Stimulated activated naive CD8-positive, alpha-beta T cell treated with anti-CD3 and anti-CD28 coated beads, Interleukin-15, amount 100 ng/mL, for 72 hours (primary cell): ENCODE data around the gene HSD17B10.
"Not testable (repeated sequence)": the region's sequence is repeated elsewhere in the genome, so short reads cannot be mapped to it uniquely, and the experiment has no call there.

Experiments
- ATAC-seq: fragments of 150-1000 bp; cut with Tn5 transposase; 2 replicates; pipeline ENCODE4 v1.10.0; 2021; ENCODE audit warnings: mild to moderate bottlenecking, moderate library complexity
- DNase-seq, 2 donors: peaks; one replicate each; pipeline ENCODE4 v3.0.0; 2021 to 2022
- H3K27ac Mint-ChIP-seq, 2 donors: one replicate each; pipeline ENCODE4 v1.8.0; 2022; ENCODE audit warnings: mild to moderate bottlenecking in 2 of 2, mixed read lengths in 2 of 2, moderate library complexity in 2 of 2
- H3K27me3 Mint-ChIP-seq: one replicate; pipeline ENCODE4 v1.8.0; 2022; ENCODE audit warnings: mixed read lengths
- H3K4me1 Mint-ChIP-seq: one replicate; pipeline ENCODE4 v1.8.0; 2022; ENCODE audit warnings: mild to moderate bottlenecking, mixed read lengths
- H3K4me3 Mint-ChIP-seq, 2 donors: one replicate each; pipeline ENCODE4 v1.8.0; 2022; ENCODE audit warnings: mild to moderate bottlenecking in 2 of 2, mixed read lengths in 2 of 2, moderate library complexity in 1 of 2
- H3K9me3 Mint-ChIP-seq, 2 donors: one replicate each; pipeline ENCODE4 v1.8.0; 2022; ENCODE audit warnings: mixed read lengths in 2 of 2

Gene HSD17B10

DNA sequence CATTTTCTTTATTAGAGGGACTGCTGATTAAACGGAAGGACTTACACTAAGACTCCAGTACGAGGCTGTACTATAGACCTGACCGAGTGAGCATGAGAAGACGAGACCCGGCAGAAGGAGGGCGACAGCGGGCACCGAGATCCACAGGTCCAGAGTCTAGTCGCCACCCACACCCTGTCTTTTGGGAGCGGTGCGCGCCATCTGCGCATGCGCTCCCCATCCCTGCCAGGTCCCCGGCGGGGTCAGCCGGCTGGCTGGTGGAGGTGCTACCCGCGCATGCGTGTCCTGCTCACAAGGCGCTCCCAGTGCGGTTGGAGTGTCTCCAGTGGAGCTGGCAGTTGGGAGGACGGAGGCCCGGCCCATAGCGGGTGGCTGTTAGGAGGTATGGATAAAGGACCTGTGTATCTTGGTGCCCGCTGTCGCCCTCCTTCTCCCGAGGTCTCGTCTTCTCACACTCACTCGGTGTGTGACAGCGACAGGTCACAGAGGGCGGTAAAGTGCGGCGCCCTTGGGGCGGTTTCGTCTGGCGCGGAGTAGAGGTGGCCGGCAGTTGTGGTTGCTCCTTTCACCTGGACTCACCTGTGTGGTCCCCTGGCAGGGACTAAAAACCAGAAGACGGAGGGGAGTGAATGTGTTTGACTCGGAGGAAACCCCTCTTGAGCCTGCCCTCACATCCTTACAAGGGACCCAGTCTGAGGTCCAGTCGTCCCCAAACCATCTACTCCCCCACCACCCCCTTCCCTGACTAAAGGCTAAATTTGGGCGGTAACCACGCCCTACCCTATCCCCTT is 7.6 kb upstream of the HSD17B10 start:
- Mint-ChIP-seq H3K4me1 (peaks cover 38% of the 10 kb centered on the region), H3K9me3 (no peaks in the 10 kb centered on the region), H3K27me3 (peaks cover 8% of the 10 kb centered on the region), H3K4me3 (peak overlapping the region; percentile 83 to 95), H3K27ac (peak overlapping the region in 1 of 2 donors; percentile 83)
- ATAC-seq (peak; percentile 86), DNase-seq (peak; percentile 71 to 80)

DNA sequence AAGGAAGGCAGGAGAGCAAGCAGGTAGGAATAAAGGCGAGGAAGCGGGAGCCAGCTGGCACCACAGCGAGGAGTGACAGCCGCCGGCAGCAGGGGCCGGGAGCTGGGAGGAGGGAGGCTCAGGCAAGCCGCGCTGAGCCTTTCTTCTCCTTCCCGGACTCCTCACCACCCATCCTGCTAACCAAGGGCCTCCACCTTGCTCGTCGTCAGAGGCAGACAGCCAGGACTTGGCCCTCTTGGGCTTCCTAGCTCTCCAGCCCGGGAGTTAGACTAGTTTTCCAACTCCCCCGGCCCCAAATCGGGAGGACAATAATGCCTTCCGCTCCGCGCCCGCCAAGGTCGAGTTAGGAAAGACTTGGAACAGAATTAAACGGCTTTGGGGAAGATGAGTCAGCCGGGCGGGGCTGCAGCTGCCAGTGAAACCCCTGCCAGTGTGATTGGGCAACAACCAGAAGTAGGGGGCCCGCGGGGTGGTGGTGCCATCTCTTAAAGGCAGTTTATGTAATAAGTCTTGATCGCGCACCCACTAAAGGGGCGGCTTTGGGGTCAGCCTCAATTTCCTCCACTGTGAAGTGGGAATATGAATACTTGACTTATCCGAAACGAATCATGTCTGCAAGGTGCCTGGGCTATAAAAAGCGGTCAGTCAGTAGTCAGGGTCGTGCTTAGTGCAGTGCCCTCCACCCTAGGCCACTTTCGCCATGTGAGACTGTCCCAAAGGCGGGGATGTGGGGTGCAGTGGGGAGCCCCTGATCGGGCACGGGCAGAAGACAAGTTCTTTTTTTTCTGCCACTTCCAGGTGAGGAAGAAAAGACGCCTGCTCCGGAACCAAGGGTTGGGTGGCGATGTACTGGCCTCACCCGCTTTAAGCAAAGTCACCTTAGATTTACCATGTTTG is 6.7 kb upstream of the HSD17B10 start:
- peak overlapping the region in 1 of 2 donors; percentile 80 for H3K27ac Mint-ChIP-seq
- peak; percentile 8 to 30 for DNase-seq
- H3K9me3 Mint-ChIP-seq = no peaks in the 10 kb centered on the region
- ATAC-seq = peak; percentile 40
- peak overlapping the region; percentile 83 to 95 for H3K4me3 Mint-ChIP-seq
- peaks cover 8% of the 10 kb centered on the region for H3K27me3 Mint-ChIP-seq
- peaks cover 44% of the 10 kb centered on the region for H3K4me1 Mint-ChIP-seq

- H3K27me3 Mint-ChIP-seq = peaks cover 8% of the 10 kb centered on the region
- no peak overlapping the region for H3K27ac Mint-ChIP-seq
- no peaks in the 10 kb centered on the region for H3K9me3 Mint-ChIP-seq
- H3K4me3 Mint-ChIP-seq = peak overlapping the region; percentile 83 to 95
- DNase-seq = no peak
- peaks cover 48% of the 10 kb centered on the region for H3K4me1 Mint-ChIP-seq
- ATAC-seq = no peak
Observed at GRCh38 chrX:53440101-53440500, 5.9 kb upstream of the HSD17B10 start.

- Mint-ChIP-seq H3K27me3 (peaks cover 8% of the 10 kb centered on the region), H3K4me1 (peaks cover 61% of the 10 kb centered on the region), H3K9me3 (no peaks in the 10 kb centered on the region), H3K27ac (peak overlapping the region in 1 of 2 donors; percentile 87), H3K4me3 (peak overlapping the region; percentile 12 to 40)
- ATAC-seq (no peak), DNase-seq (no peak)
Observed at GRCh38 chrX:53438832-53439230, 4.7 kb upstream of the HSD17B10 start.

DNA sequence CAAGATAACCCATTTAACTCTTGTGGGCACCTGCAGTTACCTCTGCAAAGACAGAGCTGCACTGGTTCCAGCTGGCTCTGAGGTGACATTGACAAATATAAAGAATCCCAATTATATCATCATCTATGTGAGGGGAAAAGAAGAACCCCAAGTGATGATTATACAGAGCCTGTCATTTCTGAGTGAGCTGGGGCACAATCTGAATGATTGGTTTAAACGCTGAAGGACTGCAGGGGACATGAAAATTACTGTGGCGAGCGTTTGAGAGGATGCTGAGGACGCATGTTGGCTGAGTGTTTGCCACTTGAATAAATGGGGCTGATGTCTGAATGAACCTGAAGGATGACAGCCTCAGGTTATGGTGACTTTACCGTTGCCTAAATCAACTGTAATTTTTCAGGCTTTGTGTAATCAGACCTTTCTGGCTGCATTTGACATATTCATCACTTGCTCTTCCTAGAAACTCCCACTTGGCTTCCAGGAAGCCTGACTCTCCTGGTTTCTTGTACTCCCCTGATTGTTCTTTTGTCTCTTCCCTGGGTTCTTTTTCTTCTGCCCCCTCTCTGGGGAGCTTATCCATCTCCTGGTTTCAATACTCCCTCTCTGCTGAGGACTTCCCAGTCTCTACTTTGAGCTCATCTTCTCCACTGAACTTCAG is 4.1 kb upstream of the HSD17B10 start:
- H3K27ac Mint-ChIP-seq = peak overlapping the region in 1 of 2 donors; percentile 87
- peaks cover 61% of the 10 kb centered on the region for H3K4me1 Mint-ChIP-seq
- H3K4me3 Mint-ChIP-seq = peak overlapping the region; percentile 12 to 40

GRCh38 chrX:53437206-53437605 is 3.0 kb upstream of the HSD17B10 start:
- Mint-ChIP-seq H3K4me1 (peaks cover 59% of the 10 kb centered on the region), H3K27ac (peak overlapping the region; percentile 52 to 63)
- ATAC-seq = no peak

More for the DNA sequence above, 4.1 kb upstream of the HSD17B10 start:
- DNase-seq (no peak), ATAC-seq (no peak)
- Mint-ChIP-seq H3K27me3 (peaks cover 8% of the 10 kb centered on the region), H3K9me3 (no peaks in the 10 kb centered on the region)

DNA sequence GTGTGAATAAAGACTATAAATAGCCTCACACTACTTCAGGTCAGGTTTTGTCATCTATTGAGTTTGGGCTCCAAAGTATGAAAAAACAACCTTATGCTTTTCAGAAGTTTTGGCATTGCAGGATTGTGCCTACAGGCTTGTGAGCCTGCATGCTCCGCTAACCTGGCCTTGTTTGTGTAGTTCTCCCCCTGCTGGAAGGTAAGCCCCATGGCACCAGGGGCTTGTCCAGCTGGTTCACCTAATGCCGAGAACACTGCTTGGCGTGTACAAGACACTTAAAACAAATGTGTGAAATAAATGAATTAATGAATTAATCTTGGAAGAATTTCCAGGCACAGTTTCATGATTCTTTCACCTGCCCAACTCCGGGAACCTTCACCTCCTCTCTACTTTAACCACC is 1.8 kb upstream of the HSD17B10 start:
- peaks cover 8% of the 10 kb centered on the region for H3K27me3 Mint-ChIP-seq
- ATAC-seq = peak; percentile 79
- DNase-seq = peak; percentile 54 to 62
- H3K9me3 Mint-ChIP-seq = no peaks in the 10 kb centered on the region
- H3K4me1 Mint-ChIP-seq = peaks cover 53% of the 10 kb centered on the region
- peak overlapping the region in 1 of 2 donors; percentile 26 for H3K4me3 Mint-ChIP-seq
- no peak overlapping the region for H3K27ac Mint-ChIP-seq

More at GRCh38 chrX:53437206-53437605, 3.0 kb upstream of the HSD17B10 start:
- no peak for DNase-seq
- peaks cover 8% of the 10 kb centered on the region for H3K27me3 Mint-ChIP-seq
- H3K4me3 Mint-ChIP-seq = peak overlapping the region in 1 of 2 donors; percentile 35
- no peaks in the 10 kb centered on the region for H3K9me3 Mint-ChIP-seq

GRCh38 chrX:53430231-53430630 is 3.9 kb downstream of the HSD17B10 start:
- DNase-seq (no peak), ATAC-seq (no peak)
- Mint-ChIP-seq H3K9me3 (no peaks in the 10 kb centered on the region), H3K4me3 (no peak overlapping the region), H3K27me3 (no peaks in the 10 kb centered on the region), H3K4me1 (peaks cover 14% of the 10 kb centered on the region), H3K27ac (peak overlapping the region in 1 of 2 donors; percentile 87)

- no peaks in the 10 kb centered on the region for H3K9me3 Mint-ChIP-seq
- ATAC-seq (no peak), DNase-seq (no peak)
- peak overlapping the region in 1 of 2 donors; percentile 87 for H3K27ac Mint-ChIP-seq
- no peak overlapping the region for H3K4me3 Mint-ChIP-seq
- no peaks in the 10 kb centered on the region for H3K27me3 Mint-ChIP-seq
- H3K4me1 Mint-ChIP-seq = peaks cover 9% of the 10 kb centered on the region
Observed at GRCh38 chrX:53429755-53430154, 4.4 kb downstream of the HSD17B10 start.

DNA sequence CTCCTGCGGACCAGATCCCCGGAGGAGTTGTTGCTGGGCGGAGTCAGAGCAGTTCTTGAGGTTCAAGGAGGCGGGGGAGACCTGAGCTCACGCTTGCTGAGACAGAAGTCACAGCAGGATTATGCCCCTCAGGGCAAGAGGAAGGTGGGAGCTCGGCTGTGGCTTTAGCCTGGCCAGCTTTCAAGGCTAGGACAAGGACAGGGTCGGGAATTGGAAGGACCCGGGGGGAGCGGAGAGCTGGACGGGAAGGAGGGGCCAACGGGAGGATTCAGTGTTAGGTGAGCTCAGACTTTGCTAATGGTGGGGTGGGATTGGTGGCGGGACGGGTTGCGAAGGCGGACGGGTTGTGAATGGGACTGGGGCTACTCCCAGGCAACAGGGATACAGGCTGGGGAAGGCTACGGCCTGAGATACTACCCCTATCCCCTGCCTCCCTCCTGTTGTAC is 11.3 kb downstream of the HSD17B10 start, which contains the start of gene RIBC1:
Gene RIBC1, plus strand, starts transcription at position 13 of the 446 bp plus-strand sequence. CDS start 3,404 bp downstream, outside the sequence.
- no peaks in the 10 kb centered on the region for H3K9me3 Mint-ChIP-seq
- peaks cover 27% of the 10 kb centered on the region for H3K4me1 Mint-ChIP-seq
- peak within 1 kb of the TSS; percentile 84 to 88 for H3K4me3 Mint-ChIP-seq
- ATAC-seq = no peak
- DNase-seq = no peak
- H3K27ac Mint-ChIP-seq = peak within 1 kb of the TSS; percentile 97 to 99
- no peaks in the 10 kb centered on the region for H3K27me3 Mint-ChIP-seq

GRCh38 chrX:53422086-53422860 is 11.9 kb downstream of the HSD17B10 start, which contains the start of gene SMC1A:
Gene SMC1A (minus strand): TSS chrX:53422654. CDS start chrX:53422600, 54 bp downstream.
- Mint-ChIP-seq H3K4me1 (peaks cover 32% of the 10 kb centered on the region), H3K4me3 (peak within 1 kb of the TSS; percentile 84 to 88), H3K27me3 (no peaks in the 10 kb centered on the region), H3K9me3 (no peaks in the 10 kb centered on the region), H3K27ac (peak within 1 kb of the TSS; percentile 97 to 99)
- peak; percentile 93 for ATAC-seq
- peak; percentile 91 to 96 for DNase-seq

- H3K4me3 Mint-ChIP-seq = peak overlapping the region; percentile 84 to 88
- no peaks in the 10 kb centered on the region for H3K9me3 Mint-ChIP-seq
- peak; percentile 36 for ATAC-seq
- DNase-seq = no peak
- H3K4me1 Mint-ChIP-seq = peaks cover 33% of the 10 kb centered on the region
- H3K27me3 Mint-ChIP-seq = no peaks in the 10 kb centered on the region
- peak overlapping the region; percentile 97 to 99 for H3K27ac Mint-ChIP-seq
Observed at GRCh38 chrX:53421772-53422085, 12.4 kb downstream of the HSD17B10 start.

DNA sequence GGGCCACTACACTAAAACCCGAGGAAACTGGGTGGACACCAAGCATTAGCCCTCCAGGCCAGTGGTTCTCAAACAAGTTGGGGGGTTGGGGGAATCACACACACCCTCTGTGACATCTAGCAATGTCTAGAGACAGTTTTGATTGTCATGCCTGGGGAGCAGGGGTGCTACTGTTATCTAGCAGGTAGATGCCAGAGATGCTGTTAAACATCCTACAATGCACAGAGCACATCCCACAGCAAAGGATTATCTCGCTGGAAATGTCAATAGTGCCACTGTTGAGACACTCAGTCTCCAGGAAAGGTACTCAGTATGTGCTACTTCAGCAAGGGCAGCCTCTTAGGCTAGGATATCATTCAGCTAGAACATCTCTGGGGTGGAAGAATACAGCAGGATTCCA is 13.0 kb downstream of the HSD17B10 start:
- Mint-ChIP-seq H3K27ac (peak overlapping the region; percentile 90 to 97), H3K9me3 (no peaks in the 10 kb centered on the region)
- ATAC-seq = no peak

DNA sequence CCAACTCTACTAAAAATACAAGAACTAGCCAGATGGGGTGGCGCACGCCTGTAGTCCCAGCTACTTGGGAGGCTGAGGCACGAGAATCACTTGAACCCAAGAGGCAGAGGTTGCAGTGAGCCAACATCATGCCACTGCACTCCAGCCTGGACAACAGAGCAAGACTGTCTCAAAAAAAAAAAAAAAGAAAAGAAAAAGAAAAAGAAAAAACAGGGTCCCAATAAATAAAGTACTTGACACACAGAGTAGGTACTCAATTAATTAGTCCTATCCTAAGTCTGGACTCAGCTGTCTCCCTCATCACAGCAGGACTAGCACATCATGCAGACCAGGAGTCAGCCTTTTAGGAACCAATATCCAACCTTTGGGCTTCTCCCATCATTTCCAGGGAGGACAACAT is 13.8 kb downstream of the HSD17B10 start:
- Mint-ChIP-seq H3K4me3 (peak overlapping the region; percentile 84 to 88), H3K4me1 (peaks cover 33% of the 10 kb centered on the region), H3K27ac (peak overlapping the region; percentile 85 to 90)
- DNase-seq, ATAC-seq, H3K27me3 Mint-ChIP-seq, H3K9me3 Mint-ChIP-seq: not testable (repeated sequence)

More for the DNA sequence above, 13.0 kb downstream of the HSD17B10 start:
- DNase-seq = no peak
- Mint-ChIP-seq H3K4me1 (peaks cover 33% of the 10 kb centered on the region), H3K4me3 (peak overlapping the region; percentile 84 to 88), H3K27me3 (no peaks in the 10 kb centered on the region)
